ENCODE measurements around the gene NBAS.

DNA sequence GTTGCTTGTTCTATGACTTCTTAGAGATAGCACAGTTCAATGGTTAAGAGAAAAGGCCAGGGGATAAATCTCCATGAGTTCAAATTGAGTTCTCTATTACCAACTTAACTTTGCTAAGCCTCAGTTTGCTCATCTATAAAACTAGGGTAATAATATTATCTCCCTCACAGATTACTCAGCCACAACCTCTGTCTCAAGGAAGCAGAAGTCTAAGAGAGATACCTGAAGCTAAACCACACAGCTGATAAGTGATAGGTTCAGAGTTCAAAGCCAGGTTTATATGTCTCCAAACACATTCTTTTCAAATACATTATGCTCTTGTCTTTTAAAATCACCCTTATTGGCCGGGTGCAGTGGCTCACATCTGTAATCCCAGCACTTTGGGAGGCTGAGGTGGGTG, 287.7 kb downstream of the NBAS start:
- TF ChIP-seq, protein P1, sequence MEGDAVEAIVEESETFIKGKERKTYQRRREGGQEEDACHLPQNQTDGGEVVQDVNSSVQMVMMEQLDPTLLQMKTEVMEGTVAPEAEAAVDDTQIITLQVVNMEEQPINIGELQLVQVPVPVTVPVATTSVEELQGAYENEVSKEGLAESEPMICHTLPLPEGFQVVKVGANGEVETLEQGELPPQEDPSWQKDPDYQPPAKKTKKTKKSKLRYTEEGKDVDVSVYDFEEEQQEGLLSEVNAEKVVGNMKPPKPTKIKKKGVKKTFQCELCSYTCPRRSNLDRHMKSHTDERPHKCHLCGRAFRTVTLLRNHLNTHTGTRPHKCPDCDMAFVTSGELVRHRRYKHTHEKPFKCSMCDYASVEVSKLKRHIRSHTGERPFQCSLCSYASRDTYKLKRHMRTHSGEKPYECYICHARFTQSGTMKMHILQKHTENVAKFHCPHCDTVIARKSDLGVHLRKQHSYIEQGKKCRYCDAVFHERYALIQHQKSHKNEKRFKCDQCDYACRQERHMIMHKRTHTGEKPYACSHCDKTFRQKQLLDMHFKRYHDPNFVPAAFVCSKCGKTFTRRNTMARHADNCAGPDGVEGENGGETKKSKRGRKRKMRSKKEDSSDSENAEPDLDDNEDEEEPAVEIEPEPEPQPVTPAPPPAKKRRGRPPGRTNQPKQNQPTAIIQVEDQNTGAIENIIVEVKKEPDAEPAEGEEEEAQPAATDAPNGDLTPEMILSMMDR (IDR thresholded peaks at IDR 0.05) = no peak
- TF ChIP-seq POLR2A (IDR thresholded peaks at IDR 0.05) = no peak
- no peak for TF ChIP-seq EP300 (IDR thresholded peaks at IDR 0.05)

Measured in ovary (tissue), 3 donors.